GM23338 (cell line): ENCODE data around the gene CIZ1. TPM values are rescaled to one million over a fixed set of nuclear protein-coding genes. Genes with fewer than 3 reads are reported as not detected.

Source experiments
- ATAC-seq: fragments of 200-7000 bp; cut with Tn5 transposase; 3 replicates; pipeline ENCODE4 v1.9.1; 2020
- DNase-seq: peaks from one replicate; pipeline ENCODE4 v3.0.0-alpha.2; 2015; ENCODE audit warnings: low spot score
- H2AFZ ChIP-seq: fragments of 200-600 bp; sonication (generic); 2 replicates; pipeline ENCODE4 v1.8.0; 2016; ENCODE audit warnings: antibody characterized with exemption, mild to moderate bottlenecking, moderate library complexity
- H3F3A ChIP-seq: fragments of 200-600 bp; sonication (generic); replicated peaks from 2 replicates; pipeline ENCODE4 v1.8.0; 2017; ENCODE audit warnings: antibody characterized with exemption, mixed run types, low read depth
- H3K27ac ChIP-seq: fragments of 200-600 bp; sonication (generic); 2 replicates; pipeline ENCODE4 v1.6.1; 2016; ENCODE audit warnings: low read depth
- H3K27me3 ChIP-seq: fragments of 200-600 bp; sonication (generic); 2 replicates; pipeline ENCODE4 v1.8.0; 2016; ENCODE audit warnings: mild to moderate bottlenecking, mixed run types, moderate library complexity; ENCODE audit not compliant: insufficient read depth
- H3K36me3 ChIP-seq: fragments of 200-600 bp; sonication (generic); 2 replicates; pipeline ENCODE4 v1.8.0; 2016; ENCODE audit warnings: mild to moderate bottlenecking; ENCODE audit not compliant: insufficient read depth
- H3K4me1 ChIP-seq: fragments of 200-600 bp; sonication (generic); 2 replicates; pipeline ENCODE4 v1.8.0; 2016; ENCODE audit warnings: mild to moderate bottlenecking, moderate library complexity; ENCODE audit not compliant: insufficient read depth
- H3K4me2 ChIP-seq: fragments of 200-600 bp; sonication (generic); 2 replicates; pipeline ENCODE4 v1.7.1; 2017; ENCODE audit warnings: mixed run types
- H3K4me3 ChIP-seq: fragments of 200-600 bp; sonication (generic); 2 replicates; pipeline ENCODE4 v1.6.1; 2016; ENCODE audit warnings: mixed run types
- H3K79me2 ChIP-seq: fragments of 200-600 bp; sonication (generic); replicated peaks from 2 replicates; pipeline ENCODE4 v1.8.0; 2017; ENCODE audit warnings: mild to moderate bottlenecking; ENCODE audit not compliant: insufficient read depth
- H3K9me2 ChIP-seq: fragments of 200-600 bp; sonication (generic); 2 replicates; pipeline ENCODE4 v1.8.0; 2017; ENCODE audit not compliant: insufficient read depth
- H4K20me1 ChIP-seq: fragments of 200-600 bp; sonication (generic); replicated peaks from 2 replicates; pipeline ENCODE4 v1.8.0; 2017; ENCODE audit warnings: mild to moderate bottlenecking; ENCODE audit not compliant: insufficient read depth
- H3K27ac Mint-ChIP-seq: 2 replicates; pipeline ENCODE4 v1.8.0; 2020; ENCODE audit warnings: inconsistent platforms, mild to moderate bottlenecking, moderate library complexity, mixed read lengths
- H3K27me3 Mint-ChIP-seq: 3 replicates; pipeline ENCODE4 v1.8.0; 2022; ENCODE audit warnings: low read depth, mild to moderate bottlenecking, moderate library complexity, mixed read lengths, inconsistent platforms; ENCODE audit not compliant: insufficient read depth, poor library complexity
- H3K36me3 Mint-ChIP-seq: 3 replicates; pipeline ENCODE4 v1.8.0; 2021; ENCODE audit warnings: low read depth, mild to moderate bottlenecking, inconsistent platforms, moderate library complexity, mixed read lengths
- H3K4me1 Mint-ChIP-seq: 3 replicates; pipeline ENCODE4 v1.8.0; 2020; ENCODE audit warnings: mild to moderate bottlenecking, inconsistent platforms, mixed read lengths
- H3K4me3 Mint-ChIP-seq: 3 replicates; pipeline ENCODE4 v1.8.0; 2021; ENCODE audit warnings: moderate library complexity, mild to moderate bottlenecking, inconsistent platforms, mixed read lengths
- H3K9me3 Mint-ChIP-seq: 3 replicates; pipeline ENCODE4 v1.8.0; 2020; ENCODE audit warnings: moderate library complexity, mild to moderate bottlenecking, inconsistent platforms, mixed read lengths
- CREB1 ChIP-seq: fragments of 250-450 bp; sonication (Bioruptor Pico); IDR thresholded peaks from 2 replicates; pipeline ENCODE4 v1.5.0; 2020; ENCODE audit warnings: low read depth, mild to moderate bottlenecking, moderate library complexity
- CTCF ChIP-seq, 2 experiments: fragments of 200-600 bp in 1 of 2; sonication (generic) in 1 of 2; conservative IDR thresholded peaks; 2 replicates each; pipeline versions ENCODE4 v1.5.1 to v1.6.1; 2016 to 2017; ENCODE audit warnings: antibody characterized with exemption in 2 of 2, low read depth in 2 of 2, mild to moderate bottlenecking in 2 of 2, moderate library complexity in 1 of 2
- EZH2 ChIP-seq: fragments of 200-600 bp; sonication (generic); IDR thresholded peaks from one replicate; pipeline ENCODE4 v1.8.0; 2017; ENCODE audit warnings: antibody characterized with exemption, mild to moderate bottlenecking, low read depth; ENCODE audit not compliant: unreplicated experiment
- EZH2phosphoT487 ChIP-seq: fragments of 200-600 bp; sonication (generic); IDR thresholded peaks from one replicate; pipeline ENCODE4 v1.8.1; 2018; ENCODE audit warnings: antibody characterized with exemption; ENCODE audit not compliant: unreplicated experiment
- JUNB ChIP-seq: IDR thresholded peaks from one replicate; pipeline ENCODE4 v1.6.1; 2016; ENCODE audit warnings: antibody characterized with exemption; ENCODE audit not compliant: unreplicated experiment
- NANOG ChIP-seq: IDR thresholded peaks from 2 replicates; pipeline ENCODE4 v1.6.1; 2016; ENCODE audit warnings: antibody characterized with exemption, borderline replicate concordance
- POLR2AphosphoS5 ChIP-seq: IDR thresholded peaks from 2 replicates; pipeline ENCODE4 v1.6.1; 2016; ENCODE audit warnings: antibody characterized with exemption, low read depth
- STAT1 ChIP-seq: IDR thresholded peaks from one replicate; pipeline ENCODE4 v1.6.1; 2016; ENCODE audit warnings: antibody characterized with exemption; ENCODE audit not compliant: unreplicated experiment
- ZNF114 ChIP-seq: fragments of 250-450 bp; sonication (Bioruptor Pico); IDR thresholded peaks from 2 replicates; pipeline ENCODE4 v1.5.0; 2020; ENCODE audit warnings: mild to moderate bottlenecking, moderate library complexity
- ZNF331 ChIP-seq: fragments of 250-450 bp; sonication (Bioruptor Pico); IDR thresholded peaks from 2 replicates; pipeline ENCODE4 v1.5.0; 2020; ENCODE audit warnings: low read depth, mild to moderate bottlenecking, moderate library complexity
- polyA plus RNA-seq: library from polyadenylated mRNA; unstranded; fragments of >200 nt; fragmentation: Nextera tagmentation; extraction: Ambion mirVana; gene quantifications from 2 replicates; pipeline ENCODE4 v1.2.1, GENCODE V29; 2016
- total RNA-seq: library from RNA; depleted of rRNA; stranded (reverse); fragments of >200 nt; shearing (Covaris generic); gene quantifications from 2 replicates; pipeline ENCODE4 v1.2.3, GENCODE V29; 2014
- TF ChIP-seq, protein P1 (sequence below): fragments of 250-450 bp; sonication (Bioruptor Pico); IDR thresholded peaks from 2 replicates; pipeline ENCODE4 v1.5.0; 2020; ENCODE audit warnings: mild to moderate bottlenecking, moderate library complexity
- TF ChIP-seq, protein P2 (sequence below): IDR thresholded peaks from 2 replicates; pipeline ENCODE4 v1.6.1; 2016; ENCODE audit warnings: antibody characterized with exemption

CIZ1 gene
- total and polyA plus RNA-seq, 2 experiments from 2014 or later: 49.6 to 61.4 TPM

- TF ChIP-seq CTCF (conservative IDR thresholded peaks at IDR 0.05; ENCODE audit: low read depth in 2 of 2) (peak in 1 of 2 experiments; percentile 47; a peak in 3 of 4 replicates), CREB1 (CRISPR knock-in tag) (no peak), ZNF114 (CRISPR knock-in tag) (no peak), NANOG (no peak)
Measured at GRCh38 chr9:128205296-128205944, 14.0 kb upstream of the CIZ1 start (continued).

GRCh38 chr9:128204858-128205257 lies 13.5 kb upstream of the CIZ1 start:
- ATAC-seq (no peak), DNase-seq (no peak)
- Mint-ChIP-seq H3K4me3 (peak overlapping the region; percentile 88), H3K9me3 (no peaks in the 10 kb centered on the region; the same call in 2 of the 3 replicates), H3K27me3 (peaks cover 15% of the 10 kb centered on the region), H3K36me3 (no peaks in the 10 kb centered on the region; the same call in 2 of the 3 replicates), H3K27ac (no peak overlapping the region), H3K4me1 (peaks cover 32% of the 10 kb centered on the region)
- peaks cover 9% of the 10 kb centered on the region for H3F3A ChIP-seq
- H3K27ac ChIP-seq: no peak overlapping the region
- no peaks in the 10 kb centered on the region for H3K9me2 ChIP-seq
- no peaks in the 10 kb centered on the region for H3K36me3 ChIP-seq
- H4K20me1 ChIP-seq: 0 out of 2 replicates have a peak, but pooled peaks cover 3% of the 10 kb centered on the region
- H3K4me2 ChIP-seq: peak overlapping the region; percentile 96
- peaks cover 9% of the 10 kb centered on the region; the same call in 1 of the 2 replicates for H3K4me1 ChIP-seq
- H3K27me3 ChIP-seq: no peaks in the 10 kb centered on the region
- peak overlapping the region; percentile 90 for H3K4me3 ChIP-seq
- H3K79me2 ChIP-seq: 0 out of 2 replicates have a peak, but pooled peaks cover 4% of the 10 kb centered on the region
- no peak overlapping the region; the same call in 1 of the 2 replicates for H2AFZ ChIP-seq
- TF ChIP-seq JUNB: no peak
- TF ChIP-seq POLR2AphosphoS5: no peak
- TF ChIP-seq NANOG: no peak
- no peak for TF ChIP-seq ZNF331
- no peak for TF ChIP-seq STAT1
- no peak for TF ChIP-seq CTCF (conservative IDR thresholded peaks at IDR 0.05; ENCODE audit: low read depth in 2 of 2)
- no peak for TF ChIP-seq CREB1 (CRISPR knock-in tag)
- TF ChIP-seq, protein P1, sequence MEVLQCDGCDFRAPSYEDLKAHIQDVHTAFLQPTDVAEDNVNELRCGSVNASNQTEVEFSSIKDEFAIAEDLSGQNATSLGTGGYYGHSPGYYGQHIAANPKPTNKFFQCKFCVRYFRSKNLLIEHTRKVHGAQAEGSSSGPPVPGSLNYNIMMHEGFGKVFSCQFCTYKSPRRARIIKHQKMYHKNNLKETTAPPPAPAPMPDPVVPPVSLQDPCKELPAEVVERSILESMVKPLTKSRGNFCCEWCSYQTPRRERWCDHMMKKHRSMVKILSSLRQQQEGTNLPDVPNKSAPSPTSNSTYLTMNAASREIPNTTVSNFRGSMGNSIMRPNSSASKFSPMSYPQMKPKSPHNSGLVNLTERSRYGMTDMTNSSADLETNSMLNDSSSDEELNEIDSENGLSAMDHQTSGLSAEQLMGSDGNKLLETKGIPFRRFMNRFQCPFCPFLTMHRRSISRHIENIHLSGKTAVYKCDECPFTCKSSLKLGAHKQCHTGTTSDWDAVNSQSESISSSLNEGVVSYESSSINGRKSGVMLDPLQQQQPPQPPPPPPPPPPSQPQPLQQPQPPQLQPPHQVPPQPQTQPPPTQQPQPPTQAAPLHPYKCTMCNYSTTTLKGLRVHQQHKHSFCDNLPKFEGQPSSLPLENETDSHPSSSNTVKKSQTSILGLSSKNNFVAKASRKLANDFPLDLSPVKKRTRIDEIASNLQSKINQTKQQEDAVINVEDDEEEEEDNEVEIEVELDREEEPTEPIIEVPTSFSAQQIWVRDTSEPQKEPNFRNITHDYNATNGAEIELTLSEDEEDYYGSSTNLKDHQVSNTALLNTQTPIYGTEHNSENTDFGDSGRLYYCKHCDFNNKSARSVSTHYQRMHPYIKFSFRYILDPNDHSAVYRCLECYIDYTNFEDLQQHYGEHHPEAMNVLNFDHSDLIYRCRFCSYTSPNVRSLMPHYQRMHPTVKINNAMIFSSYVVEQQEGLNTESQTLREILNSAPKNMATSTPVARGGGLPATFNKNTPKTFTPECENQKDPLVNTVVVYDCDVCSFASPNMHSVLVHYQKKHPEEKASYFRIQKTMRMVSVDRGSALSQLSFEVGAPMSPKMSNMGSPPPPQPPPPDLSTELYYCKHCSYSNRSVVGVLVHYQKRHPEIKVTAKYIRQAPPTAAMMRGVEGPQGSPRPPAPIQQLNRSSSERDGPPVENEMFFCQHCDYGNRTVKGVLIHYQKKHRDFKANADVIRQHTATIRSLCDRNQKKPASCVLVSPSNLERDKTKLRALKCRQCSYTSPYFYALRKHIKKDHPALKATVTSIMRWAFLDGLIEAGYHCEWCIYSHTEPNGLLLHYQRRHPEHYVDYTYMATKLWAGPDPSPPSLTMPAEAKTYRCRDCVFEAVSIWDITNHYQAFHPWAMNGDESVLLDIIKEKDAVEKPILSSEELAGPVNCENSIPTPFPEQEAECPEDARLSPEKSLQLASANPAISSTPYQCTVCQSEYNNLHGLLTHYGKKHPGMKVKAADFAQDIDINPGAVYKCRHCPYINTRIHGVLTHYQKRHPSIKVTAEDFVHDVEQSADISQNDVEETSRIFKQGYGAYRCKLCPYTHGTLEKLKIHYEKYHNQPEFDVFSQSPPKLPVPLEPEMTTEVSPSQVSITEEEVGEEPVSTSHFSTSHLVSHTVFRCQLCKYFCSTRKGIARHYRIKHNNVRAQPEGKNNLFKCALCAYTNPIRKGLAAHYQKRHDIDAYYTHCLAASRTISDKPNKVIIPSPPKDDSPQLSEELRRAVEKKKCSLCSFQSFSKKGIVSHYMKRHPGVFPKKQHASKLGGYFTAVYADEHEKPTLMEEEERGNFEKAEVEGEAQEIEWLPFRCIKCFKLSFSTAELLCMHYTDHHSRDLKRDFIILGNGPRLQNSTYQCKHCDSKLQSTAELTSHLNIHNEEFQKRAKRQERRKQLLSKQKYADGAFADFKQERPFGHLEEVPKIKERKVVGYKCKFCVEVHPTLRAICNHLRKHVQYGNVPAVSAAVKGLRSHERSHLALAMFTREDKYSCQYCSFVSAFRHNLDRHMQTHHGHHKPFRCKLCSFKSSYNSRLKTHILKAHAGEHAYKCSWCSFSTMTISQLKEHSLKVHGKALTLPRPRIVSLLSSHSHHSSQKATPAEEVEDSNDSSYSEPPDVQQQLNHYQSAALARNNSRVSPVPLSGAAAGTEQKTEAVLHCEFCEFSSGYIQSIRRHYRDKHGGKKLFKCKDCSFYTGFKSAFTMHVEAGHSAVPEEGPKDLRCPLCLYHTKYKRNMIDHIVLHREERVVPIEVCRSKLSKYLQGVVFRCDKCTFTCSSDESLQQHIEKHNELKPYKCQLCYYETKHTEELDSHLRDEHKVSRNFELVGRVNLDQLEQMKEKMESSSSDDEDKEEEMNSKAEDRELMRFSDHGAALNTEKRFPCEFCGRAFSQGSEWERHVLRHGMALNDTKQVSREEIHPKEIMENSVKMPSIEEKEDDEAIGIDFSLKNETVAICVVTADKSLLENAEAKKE (CRISPR knock-in tag): no peak
- TF ChIP-seq EZH2: no peak
- TF ChIP-seq EZH2phosphoT487: no peak
- TF ChIP-seq, protein P2, sequence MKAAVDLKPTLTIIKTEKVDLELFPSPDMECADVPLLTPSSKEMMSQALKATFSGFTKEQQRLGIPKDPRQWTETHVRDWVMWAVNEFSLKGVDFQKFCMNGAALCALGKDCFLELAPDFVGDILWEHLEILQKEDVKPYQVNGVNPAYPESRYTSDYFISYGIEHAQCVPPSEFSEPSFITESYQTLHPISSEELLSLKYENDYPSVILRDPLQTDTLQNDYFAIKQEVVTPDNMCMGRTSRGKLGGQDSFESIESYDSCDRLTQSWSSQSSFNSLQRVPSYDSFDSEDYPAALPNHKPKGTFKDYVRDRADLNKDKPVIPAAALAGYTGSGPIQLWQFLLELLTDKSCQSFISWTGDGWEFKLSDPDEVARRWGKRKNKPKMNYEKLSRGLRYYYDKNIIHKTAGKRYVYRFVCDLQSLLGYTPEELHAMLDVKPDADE: no peak
- TF ChIP-seq ZNF114 (CRISPR knock-in tag): no peak
